ENCODE measurements around the gene ZNF567.

ZNF567 gene

GRCh38 chr19:36750066-36750691, 62.8 kb downstream of the ZNF567 start:
- no peak for DNase-seq (ENCODE audit: low spot score)
- FAIRE-seq = no peak
